IgD-negative memory B cell (primary cell): ENCODE results near the gene TIRAP. TPM values are rescaled to one million over a fixed set of nuclear protein-coding genes. Genes with fewer than 3 reads are reported as not detected.

Experiments used
- H3K27ac Mint-ChIP-seq, 3 donors: one replicate each; pipeline ENCODE4 v1.8.0; 2020 to 2022; ENCODE audit warnings: mild to moderate bottlenecking in 3 of 3, mixed read lengths in 3 of 3, moderate library complexity in 1 of 3
- H3K27me3 Mint-ChIP-seq: one replicate; pipeline ENCODE4 v1.8.0; 2021; ENCODE audit warnings: mixed read lengths
- H3K36me3 Mint-ChIP-seq: one replicate; pipeline ENCODE4 v1.8.0; 2020; ENCODE audit warnings: mild to moderate bottlenecking, mixed read lengths
- H3K4me1 Mint-ChIP-seq, 3 donors: one replicate each; pipeline ENCODE4 v1.8.0; 2020 to 2022; ENCODE audit warnings: mixed read lengths in 3 of 3, mild to moderate bottlenecking in 1 of 3
- H3K4me3 Mint-ChIP-seq, 4 donors: one replicate each; pipeline ENCODE4 v1.8.0; 2020 to 2022; ENCODE audit warnings: mild to moderate bottlenecking in 4 of 4, mixed read lengths in 4 of 4, moderate library complexity in 3 of 4
- H3K9me3 Mint-ChIP-seq, 3 donors: one replicate each; pipeline ENCODE4 v1.8.0; 2020 to 2021; ENCODE audit warnings: mixed read lengths in 3 of 3, mild to moderate bottlenecking in 1 of 3
- polyA plus RNA-seq: library from polyadenylated mRNA; unstranded; fragments of 300-500 nt; fragmentation: Illumina TruSeq; gene quantifications from one replicate; pipeline ENCODE4 v1.2.3, GENCODE V29; 2021

TIRAP gene
- polyA plus RNA-seq, 1 donor from 2014 or later = 13.0 TPM

DNA sequence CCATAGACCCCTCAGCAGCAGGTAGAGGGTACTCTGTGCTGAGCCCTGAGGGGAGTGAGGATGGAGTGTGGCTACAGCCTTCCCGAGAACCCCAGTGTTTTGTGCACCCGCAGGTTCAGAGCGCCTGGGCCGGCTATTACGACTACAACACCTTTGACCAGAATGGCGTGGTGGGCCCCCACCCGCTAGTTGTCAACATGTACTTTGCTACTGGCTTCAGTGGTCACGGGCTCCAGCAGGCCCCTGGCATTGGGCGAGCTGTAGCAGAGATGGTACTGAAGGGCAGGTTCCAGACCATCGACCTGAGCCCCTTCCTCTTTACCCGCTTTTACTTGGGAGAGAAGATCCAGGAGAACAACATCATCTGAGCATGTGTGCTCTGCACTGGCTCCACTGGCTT, 5.6 kb upstream of the TIRAP start:
- H3K27ac Mint-ChIP-seq = no peak overlapping the region
- H3K36me3 Mint-ChIP-seq = peaks cover 11% of the 10 kb centered on the region

DNA sequence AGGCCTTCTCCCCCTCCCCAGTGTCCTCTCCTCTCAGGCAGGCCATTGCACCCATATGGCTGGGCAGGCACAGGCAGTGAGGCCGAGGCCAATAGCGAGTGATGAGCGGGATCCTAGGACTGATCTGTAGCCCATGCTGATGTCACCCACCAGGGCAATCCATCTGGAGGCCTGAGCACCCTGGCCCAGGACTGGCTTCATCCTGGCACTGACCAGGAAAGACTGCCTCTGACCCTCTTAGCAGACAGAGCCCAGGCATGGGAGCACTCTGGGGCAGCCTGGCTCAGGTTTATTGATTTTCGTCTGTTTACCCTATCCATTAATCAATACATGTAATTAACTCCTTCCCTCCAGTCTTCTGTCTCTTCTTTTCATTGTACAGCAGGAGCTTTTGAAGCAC, 5.1 kb upstream of the TIRAP start:
- H3K36me3 Mint-ChIP-seq = peaks cover 9% of the 10 kb centered on the region
- H3K9me3 Mint-ChIP-seq = no peaks in the 10 kb centered on the region
- peaks cover 10 to 18% (median 11%) of the 10 kb centered on the region in 3 donors for H3K4me1 Mint-ChIP-seq
- H3K27ac Mint-ChIP-seq = no peak overlapping the region
- peak overlapping the region in 1 of 4 donors; percentile 69 for H3K4me3 Mint-ChIP-seq
- no peaks in the 10 kb centered on the region for H3K27me3 Mint-ChIP-seq

More for the DNA sequence above, 5.6 kb upstream of the TIRAP start:
- no peaks in the 10 kb centered on the region for H3K9me3 Mint-ChIP-seq
- no peaks in the 10 kb centered on the region for H3K27me3 Mint-ChIP-seq
- peaks cover 9 to 15% (median 10%) of the 10 kb centered on the region in 3 donors for H3K4me1 Mint-ChIP-seq
- no peak overlapping the region for H3K4me3 Mint-ChIP-seq

DNA sequence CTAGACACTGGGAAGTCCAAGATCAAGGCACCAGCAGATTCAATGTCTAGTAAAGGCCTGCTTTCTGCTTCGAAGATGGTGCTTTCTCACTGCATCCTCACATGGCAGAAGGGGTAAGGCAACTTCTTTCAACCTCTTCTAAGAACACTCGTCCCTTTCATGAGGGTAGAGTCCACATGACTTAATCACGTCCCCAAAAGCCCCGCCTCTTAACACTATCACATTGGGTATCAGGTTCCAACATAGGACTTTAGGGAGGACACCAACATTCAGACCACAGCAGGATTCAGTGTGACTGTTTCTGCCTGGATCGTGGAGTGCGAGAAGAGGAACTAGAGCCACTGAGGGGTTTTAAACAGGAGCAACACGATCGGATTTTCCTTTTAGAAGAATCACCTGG, 3.7 kb upstream of the TIRAP start:
- peaks cover 5% of the 10 kb centered on the region for H3K36me3 Mint-ChIP-seq

DNA sequence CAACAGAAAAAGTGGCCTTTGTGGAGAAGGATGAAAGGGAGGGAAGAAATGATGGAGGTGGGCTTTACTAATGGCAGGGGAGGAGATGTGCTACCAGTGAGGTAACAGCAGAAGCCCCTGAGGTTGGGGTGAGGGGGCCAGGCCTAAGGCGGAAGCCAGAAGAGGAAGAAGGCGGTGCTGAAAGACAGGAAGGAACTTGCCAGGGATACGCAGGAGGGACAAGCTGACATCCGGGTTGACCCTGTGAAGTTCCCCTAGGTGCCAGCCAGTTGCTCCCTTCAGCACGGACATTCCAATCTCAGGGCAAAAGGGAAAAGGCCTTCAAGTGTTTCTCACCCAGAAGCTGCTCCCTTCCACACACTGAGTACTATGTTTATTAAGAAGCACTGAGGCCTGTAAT, 2.3 kb upstream of the TIRAP start:
- H3K4me3 Mint-ChIP-seq = peak overlapping the region in 2 of 4 donors; percentile 69 to 72
- peaks cover 6% of the 10 kb centered on the region for H3K36me3 Mint-ChIP-seq
- H3K9me3 Mint-ChIP-seq = no peaks in the 10 kb centered on the region
- H3K4me1 Mint-ChIP-seq = peaks cover 24 to 25% (median 24%) of the 10 kb centered on the region in 3 donors
- peak overlapping the region; percentile 38 to 61 (median 47) for H3K27ac Mint-ChIP-seq
- no peaks in the 10 kb centered on the region for H3K27me3 Mint-ChIP-seq

More for the DNA sequence above, 3.7 kb upstream of the TIRAP start:
- Mint-ChIP-seq H3K27ac (no peak overlapping the region), H3K4me1 (peaks cover 17 to 19% (median 17%) of the 10 kb centered on the region in 3 donors), H3K27me3 (no peaks in the 10 kb centered on the region), H3K4me3 (peak overlapping the region in 2 of 4 donors; percentile 68 to 69), H3K9me3 (no peaks in the 10 kb centered on the region)

DNA sequence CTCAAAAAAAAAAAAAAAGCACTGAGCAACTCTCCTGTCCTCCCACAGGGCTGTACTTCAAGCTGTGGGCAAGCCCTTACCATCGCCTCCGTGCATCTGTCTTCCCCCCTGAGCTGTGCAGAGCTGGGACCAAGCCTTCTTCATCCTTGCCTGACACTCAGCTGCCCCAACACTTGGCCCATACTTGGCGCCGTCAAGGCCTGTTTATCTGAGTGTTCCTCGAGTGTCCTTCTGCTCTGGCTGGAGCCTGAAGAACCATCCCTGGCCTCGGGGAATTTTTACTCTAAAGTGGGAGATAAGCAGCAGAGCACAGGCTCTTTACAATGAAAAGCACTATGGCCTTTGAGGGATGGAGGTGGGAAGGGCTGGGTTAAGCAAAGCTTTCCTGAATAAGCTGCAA, 1.6 kb upstream of the TIRAP start:
- peak overlapping the region in 1 of 3 donors; percentile 93 for H3K27ac Mint-ChIP-seq
- H3K4me1 Mint-ChIP-seq = peaks cover 24 to 25% (median 24%) of the 10 kb centered on the region in 3 donors
- no peaks in the 10 kb centered on the region for H3K27me3 Mint-ChIP-seq
- H3K4me3 Mint-ChIP-seq = peak overlapping the region in 2 of 4 donors; percentile 95 to 96
- no peaks in the 10 kb centered on the region for H3K9me3 Mint-ChIP-seq
- H3K36me3 Mint-ChIP-seq = peaks cover 6% of the 10 kb centered on the region

DNA sequence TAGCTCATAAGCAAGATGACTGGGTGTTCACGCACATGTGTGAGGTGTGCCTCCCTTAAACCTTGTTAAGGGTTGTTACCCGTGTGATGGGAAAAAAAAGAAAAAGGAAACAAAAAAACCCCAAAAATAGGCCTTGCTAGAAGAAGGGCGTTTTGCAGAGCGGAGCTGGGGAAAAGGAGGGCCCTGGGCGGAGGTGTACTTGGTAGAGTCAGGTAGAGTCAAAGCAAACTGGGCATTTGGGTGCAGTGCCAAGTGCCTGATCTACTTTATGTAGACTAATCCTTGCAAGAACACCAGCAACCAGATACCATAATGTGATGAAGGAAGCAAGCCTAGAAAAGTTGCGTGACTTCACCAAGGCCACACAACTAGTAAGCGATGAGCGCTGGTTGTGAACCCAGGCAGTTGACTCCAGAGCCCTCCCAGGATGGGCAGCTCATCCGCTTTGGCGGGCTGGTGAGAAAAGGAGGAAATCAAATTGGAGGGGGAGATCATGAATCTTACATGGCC, 1.2 kb upstream of the TIRAP start:
- Mint-ChIP-seq H3K4me1 (peaks cover 24 to 27% (median 24%) of the 10 kb centered on the region in 3 donors), H3K36me3 (peaks cover 6% of the 10 kb centered on the region), H3K27ac (peak overlapping the region in 1 of 3 donors; percentile 93), H3K27me3 (no peaks in the 10 kb centered on the region), H3K9me3 (no peaks in the 10 kb centered on the region), H3K4me3 (peak overlapping the region; percentile 95 to 98 (median 96))

DNA sequence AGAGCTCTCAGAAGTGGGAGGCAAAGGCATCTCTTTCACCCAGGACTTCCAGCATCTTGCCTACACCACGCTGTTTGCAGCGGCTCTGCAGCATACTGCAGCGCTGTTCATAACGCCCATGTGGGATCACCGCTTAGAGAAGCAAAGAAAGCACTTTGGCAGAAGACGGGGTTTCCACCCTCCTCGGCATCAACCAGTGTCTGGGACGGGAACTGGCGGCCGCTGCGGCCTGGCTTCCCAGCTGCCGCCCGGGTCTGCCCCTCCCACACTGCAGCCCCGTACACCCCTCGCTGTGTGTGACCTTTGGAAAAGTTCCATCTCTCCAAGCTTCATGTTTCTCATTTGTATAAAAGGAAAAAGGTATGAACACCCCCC, 545 bp upstream of the TIRAP start:
- Mint-ChIP-seq H3K27ac (peak overlapping the region; percentile 81 to 93 (median 91)), H3K36me3 (peaks cover 6% of the 10 kb centered on the region), H3K4me3 (peak overlapping the region; percentile 95 to 98 (median 96)), H3K9me3 (no peaks in the 10 kb centered on the region), H3K27me3 (no peaks in the 10 kb centered on the region), H3K4me1 (peaks cover 24 to 30% (median 24%) of the 10 kb centered on the region in 3 donors)

DNA sequence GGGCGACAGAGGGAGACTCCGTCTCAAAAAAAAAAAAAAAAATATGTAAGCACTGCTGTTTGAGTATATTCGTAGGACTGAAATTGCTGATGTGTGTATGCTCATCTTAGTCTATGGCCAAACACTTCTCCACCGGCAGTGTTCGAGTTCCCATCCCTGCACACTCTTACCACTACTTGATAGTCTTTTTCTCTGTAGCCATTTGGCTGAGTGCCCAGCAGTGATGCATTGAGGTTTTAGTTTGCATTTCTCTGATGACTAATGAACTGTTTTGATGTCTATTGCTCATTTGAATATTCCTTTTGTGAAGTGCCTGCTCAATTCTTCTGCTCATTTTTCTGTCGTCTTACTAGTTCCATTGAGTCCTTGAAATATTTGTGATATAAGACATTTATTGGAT, 1.9 kb downstream of the TIRAP start:
- Mint-ChIP-seq H3K4me1 (peaks cover 24 to 33% (median 24%) of the 10 kb centered on the region in 3 donors), H3K27me3 (no peaks in the 10 kb centered on the region), H3K36me3 (peaks cover 6% of the 10 kb centered on the region), H3K4me3 (peak overlapping the region; percentile 56 to 98 (median 94)), H3K9me3 (no peaks in the 10 kb centered on the region), H3K27ac (peak overlapping the region; percentile 4 to 93 (median 89))

DNA sequence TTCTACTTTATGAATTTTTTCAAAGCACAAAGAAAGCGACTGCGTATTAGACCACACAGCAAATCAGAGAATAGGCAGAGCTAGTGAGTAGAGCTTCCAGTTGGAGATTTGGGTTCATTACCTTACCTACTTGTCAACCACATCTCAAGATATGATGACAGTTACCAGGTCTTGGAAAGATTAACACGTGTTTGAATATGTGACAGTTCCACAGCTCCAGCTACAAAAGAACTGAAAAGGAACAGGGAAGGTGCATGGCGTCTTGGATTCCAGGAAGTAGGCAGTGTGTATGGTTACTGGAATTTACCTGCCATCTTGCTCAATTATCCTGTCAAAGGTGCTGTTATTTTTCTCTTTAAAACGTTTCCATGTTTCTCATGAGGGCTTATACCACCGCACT, 5.3 kb downstream of the TIRAP start:
- Mint-ChIP-seq H3K36me3 (peaks cover 4% of the 10 kb centered on the region), H3K9me3 (no peaks in the 10 kb centered on the region), H3K27me3 (no peaks in the 10 kb centered on the region), H3K27ac (peak overlapping the region in 1 of 3 donors; percentile 46), H3K4me3 (no peak overlapping the region), H3K4me1 (peaks cover 11 to 22% (median 15%) of the 10 kb centered on the region in 3 donors)

DNA sequence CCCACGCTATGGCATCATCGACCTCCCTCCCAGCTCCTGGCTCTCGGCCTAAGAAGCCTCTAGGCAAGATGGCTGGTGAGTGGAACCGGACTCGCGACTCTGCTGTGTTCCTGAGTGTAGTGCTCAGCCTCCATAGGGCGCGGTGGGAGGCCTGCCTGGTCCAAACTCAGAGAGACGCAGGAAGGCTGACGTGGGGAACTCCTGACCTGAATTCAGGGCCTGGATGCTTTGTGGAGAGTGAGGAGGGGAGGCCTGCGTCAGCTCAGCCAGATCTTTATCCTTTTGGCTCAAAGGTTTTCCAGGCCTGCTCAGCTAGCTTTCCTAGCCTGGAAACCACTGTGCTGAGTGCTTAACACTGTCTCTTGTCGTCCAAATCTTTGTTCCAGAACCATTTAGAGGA, 8.0 kb downstream of the TIRAP start:
- Mint-ChIP-seq H3K4me3 (no peak overlapping the region), H3K27ac (no peak overlapping the region), H3K36me3 (peaks cover 3% of the 10 kb centered on the region), H3K9me3 (no peaks in the 10 kb centered on the region), H3K27me3 (no peaks in the 10 kb centered on the region), H3K4me1 (peaks cover 6 to 16% (median 10%) of the 10 kb centered on the region in 3 donors)

DNA sequence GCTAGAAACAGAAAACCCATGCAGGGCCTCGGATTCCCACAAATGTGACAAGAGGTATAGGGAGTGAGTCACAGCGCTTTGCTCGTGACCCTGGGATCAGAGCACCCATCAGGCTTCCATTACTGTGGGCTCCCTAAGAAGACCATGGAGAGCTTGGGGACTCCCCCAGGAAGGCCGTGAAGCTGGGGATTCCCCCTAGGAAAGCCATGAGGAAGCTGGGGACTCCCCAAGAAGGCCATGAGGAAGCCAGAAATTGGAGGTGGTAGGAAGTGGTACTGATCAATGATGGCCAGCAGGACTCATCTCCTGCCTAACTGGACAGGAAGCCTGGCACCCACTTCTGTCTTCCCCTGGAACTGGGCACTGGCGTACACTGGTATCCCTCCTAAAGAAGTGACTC, 10.8 kb downstream of the TIRAP start:
- no peaks in the 10 kb centered on the region for H3K27me3 Mint-ChIP-seq
- peaks cover 3% of the 10 kb centered on the region for H3K36me3 Mint-ChIP-seq
- H3K4me3 Mint-ChIP-seq = no peak overlapping the region
- peaks cover 7 to 10% (median 10%) of the 10 kb centered on the region in 3 donors for H3K4me1 Mint-ChIP-seq
- H3K27ac Mint-ChIP-seq = peak overlapping the region in 1 of 3 donors; percentile 19
- H3K9me3 Mint-ChIP-seq = no peaks in the 10 kb centered on the region

DNA sequence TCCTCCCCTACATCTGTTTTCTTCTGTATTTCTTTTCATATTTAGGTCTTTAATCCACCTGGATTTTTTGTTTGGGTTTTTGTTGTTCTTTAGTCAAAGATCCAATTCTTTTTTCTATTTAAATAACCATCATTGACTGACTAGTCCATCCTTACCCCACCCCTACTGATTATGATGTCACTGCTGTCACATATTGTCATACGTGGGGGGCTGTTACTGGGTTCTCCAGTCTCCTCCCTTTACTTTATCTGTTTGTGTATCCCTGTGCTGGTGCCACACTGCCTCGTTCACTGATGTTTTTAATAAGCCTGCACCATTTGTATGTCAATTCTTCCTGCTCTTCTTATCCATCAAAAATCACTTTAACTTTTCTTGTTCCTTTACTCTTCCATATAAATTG, 14.1 kb downstream of the TIRAP start:
- H3K27me3 Mint-ChIP-seq = no peaks in the 10 kb centered on the region
- peak overlapping the region in 1 of 3 donors; percentile 57 for H3K27ac Mint-ChIP-seq
- peaks cover 6 to 10% (median 10%) of the 10 kb centered on the region in 3 donors for H3K4me1 Mint-ChIP-seq
- no peaks in the 10 kb centered on the region for H3K9me3 Mint-ChIP-seq
- no peak overlapping the region for H3K4me3 Mint-ChIP-seq
- peaks cover 6% of the 10 kb centered on the region for H3K36me3 Mint-ChIP-seq

DNA sequence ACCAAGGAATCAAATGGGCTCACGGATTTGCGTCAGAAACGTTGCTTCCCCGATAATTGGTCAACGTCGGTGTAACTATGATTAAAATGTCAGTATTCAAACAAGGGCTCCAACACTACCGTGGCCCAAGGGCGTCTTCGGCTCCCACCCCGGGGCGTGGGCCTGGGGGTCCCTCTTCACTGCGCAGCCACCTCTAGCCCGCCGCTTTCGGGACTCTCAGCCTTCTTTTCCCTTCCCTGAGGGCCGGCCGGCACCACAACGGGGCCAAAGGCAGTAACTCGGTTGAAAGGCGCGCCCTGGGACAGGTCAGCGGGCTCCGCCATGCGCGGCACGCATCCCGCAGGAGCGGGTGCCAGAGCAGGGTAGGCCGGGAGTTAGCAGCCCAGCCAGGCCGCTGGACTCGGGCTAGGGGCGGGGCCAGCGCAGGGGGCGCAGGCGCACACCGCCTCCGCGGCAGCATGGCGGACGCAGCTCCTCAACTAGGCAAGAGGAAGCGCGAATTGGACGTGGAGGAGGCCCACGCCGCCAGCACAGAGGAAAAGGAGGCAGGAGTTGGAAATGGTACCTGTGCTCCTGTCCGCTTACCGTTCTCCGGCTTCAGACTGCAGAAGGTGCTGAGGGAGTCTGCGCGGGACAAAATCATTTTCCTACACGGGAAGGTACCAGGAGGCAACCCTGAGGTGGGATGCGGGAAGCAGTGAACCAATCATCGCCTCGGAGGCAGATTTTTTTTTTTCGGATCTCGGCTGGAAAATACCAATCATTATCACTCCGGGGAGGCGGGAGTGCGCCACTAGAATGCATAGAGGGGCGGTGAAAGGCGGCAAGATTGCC, 20.9 kb downstream of the TIRAP start, which contains the start of gene DCPS:
Gene DCPS, plus strand, starts transcription at position 438 of the 834 bp plus-strand sequence. Its CDS starts 21 bp downstream, at position 459.
- Mint-ChIP-seq H3K27me3 (no peaks in the 10 kb centered on the region), H3K4me1 (peaks cover 28 to 31% (median 30%) of the 10 kb centered on the region in 3 donors), H3K4me3 (peak within 1 kb of the TSS; percentile 95 to 99 (median 98)), H3K36me3 (peaks cover 10% of the 10 kb centered on the region), H3K9me3 (no peaks in the 10 kb centered on the region), H3K27ac (peak within 1 kb of the TSS; percentile 87 to 96 (median 94))

DNA sequence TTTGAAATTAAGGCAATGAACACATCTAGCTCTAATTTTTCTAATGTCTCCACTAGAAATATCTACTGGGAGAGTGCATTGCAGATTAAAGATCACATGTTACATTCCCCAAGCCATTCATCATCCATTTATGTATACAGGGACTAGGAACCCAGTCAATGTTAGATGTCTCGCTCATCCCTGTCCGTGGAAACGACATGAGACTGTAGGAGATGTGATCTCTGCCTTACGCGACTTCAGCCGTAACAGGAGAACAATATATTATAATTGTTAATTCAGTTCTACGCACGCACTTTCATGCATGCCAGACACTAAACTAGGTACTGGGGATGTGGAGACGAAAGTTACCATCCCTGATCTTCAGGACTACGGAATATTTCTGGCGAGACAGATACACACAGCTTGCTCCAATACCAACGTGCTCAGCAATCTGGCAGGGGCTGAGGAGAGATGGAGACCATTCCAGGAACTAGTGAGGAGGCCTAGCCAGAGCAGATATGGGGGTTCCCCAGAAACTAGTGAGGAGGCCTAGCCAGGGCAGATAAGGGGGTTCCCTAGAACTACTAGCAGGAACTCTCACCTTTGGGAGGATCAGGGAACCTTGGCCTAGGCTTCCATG, 21.7 kb downstream of the TIRAP start:
- peak overlapping the region; percentile 95 to 99 (median 98) for H3K4me3 Mint-ChIP-seq
- peak overlapping the region; percentile 87 to 96 (median 94) for H3K27ac Mint-ChIP-seq
- H3K27me3 Mint-ChIP-seq = no peaks in the 10 kb centered on the region
- H3K9me3 Mint-ChIP-seq = no peaks in the 10 kb centered on the region
- peaks cover 7% of the 10 kb centered on the region for H3K36me3 Mint-ChIP-seq
- H3K4me1 Mint-ChIP-seq = peaks cover 28 to 31% (median 30%) of the 10 kb centered on the region in 3 donors

DNA sequence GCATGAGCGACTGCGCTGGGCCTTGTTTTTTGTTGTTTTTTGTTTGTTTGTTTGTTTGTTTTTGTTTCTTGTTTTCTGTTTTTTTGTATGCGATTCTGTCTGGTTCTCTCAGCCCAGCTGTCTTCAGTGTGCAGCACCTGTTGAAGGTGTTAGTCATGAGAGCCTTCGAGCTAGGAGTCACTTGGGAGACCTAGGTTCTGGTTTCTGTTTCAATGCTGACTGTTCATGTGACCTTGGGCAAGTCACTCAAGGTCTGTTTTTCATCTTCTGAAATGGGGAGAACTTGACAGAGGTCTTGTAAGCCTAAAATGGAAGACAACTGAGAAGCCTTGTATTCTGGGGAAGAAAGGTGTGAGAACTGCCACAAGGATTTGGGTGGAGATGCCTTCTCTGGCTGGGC, 22.8 kb downstream of the TIRAP start:
- Mint-ChIP-seq H3K4me3 (peak overlapping the region; percentile 76 to 92 (median 78)), H3K27ac (peak overlapping the region; percentile 70 to 94 (median 84)), H3K4me1 (peaks cover 28 to 37% (median 35%) of the 10 kb centered on the region in 3 donors), H3K36me3 (peaks cover 6% of the 10 kb centered on the region), H3K27me3 (no peaks in the 10 kb centered on the region), H3K9me3 (no peaks in the 10 kb centered on the region)
